Endothelial cell of umbilical vein (primary cell): ENCODE results near the gene AHRR. TPM values are rescaled to one million over a fixed set of nuclear protein-coding genes. Genes with fewer than 3 reads are reported as not detected.

Source experiments
- BruUV-seq: library from RNA; stranded (reverse); fragments of 400-500 nt; replicated peaks from 2 replicates; lab custom pipeline; 2021; lab: Mats Ljungman, UMichigan
- CTCF ChIA-PET: fragments of 300-600, 350-600 bp; sonication (Branson Sonifier 250); formaldehyde crosslinking; loops from one replicate; lab custom pipeline; 2021; ENCODE audit warnings: antibody characterized with exemption, inconsistent platforms; lab: Charles Lee
- POLR2A ChIA-PET: fragments of 300-600, 350-600 bp; sonication (Branson Sonifier 250); formaldehyde crosslinking; loops from one replicate; lab custom pipeline; 2021; ENCODE audit warnings: antibody characterized with exemption, inconsistent platforms; lab: Charles Lee
- DNase-seq: peaks from one replicate; pipeline ENCODE4 v3.0.0-alpha.2; 2011; ENCODE audit warnings: low read depth, low spot score
- FAIRE-seq: peaks from 2 replicates; lab custom pipeline; 2011; peaks lifted over from hg19 to GRCh38; lab: Jason Lieb, UNC
- H2AFZ ChIP-seq: 2 replicates; pipeline ENCODE4 v1.6.0; 2012; ENCODE audit warnings: low read depth, low read length, control low read depth, inconsistent platforms
- H3K27ac ChIP-seq: 2 replicates; pipeline ENCODE4 v1.5.1; 2011; ENCODE audit warnings: low read depth, mild to moderate bottlenecking, control low read depth, low read length, moderate library complexity; ENCODE audit not compliant: insufficient read depth
- H3K27me3 ChIP-seq, 2 experiments: 2 replicates each; pipeline versions ENCODE4 v1.6.0 to v1.6.1; 2011; ENCODE audit warnings: low read length in 2 of 2, mixed read lengths in 1 of 2; ENCODE audit not compliant: control insufficient read depth in 2 of 2, insufficient read depth in 2 of 2
- H3K36me3 ChIP-seq, 2 experiments: 2 replicates in 1 of 2; 3 replicates in 1 of 2; pipeline ENCODE4 v1.5.1; 2011; ENCODE audit warnings: low read length in 2 of 2, mild to moderate bottlenecking in 1 of 2, moderate library complexity in 1 of 2; ENCODE audit not compliant: control insufficient read depth in 2 of 2, insufficient read depth in 2 of 2; ENCODE audit errors: extremely low read depth in 1 of 2
- H3K4me1 ChIP-seq: 3 replicates; pipeline ENCODE4 v1.5.1; 2011; ENCODE audit warnings: mild to moderate bottlenecking, low read length; ENCODE audit not compliant: control insufficient read depth, insufficient read depth; ENCODE audit errors: extremely low read depth
- H3K4me2 ChIP-seq: 2 replicates; pipeline ENCODE4 v1.6.1; 2011; ENCODE audit warnings: low read length, control low read depth, mixed read lengths; ENCODE audit not compliant: insufficient read depth
- H3K4me3 ChIP-seq, 3 experiments: fragments of 200-600 bp in 1 of 3; sonication (generic), shearing (Covaris generic) in 1 of 3; replicated peaks in 1 of 3; 2 replicates each; pipeline ENCODE4 v1.5.1; 2011 to 2016; ENCODE audit warnings: control low read depth in 3 of 3, low read length in 3 of 3, mild to moderate bottlenecking in 2 of 3, inconsistent platforms in 1 of 3, low read depth in 1 of 3, moderate library complexity in 1 of 3; ENCODE audit not compliant: insufficient read depth in 1 of 3
- H3K79me2 ChIP-seq: 2 replicates; pipeline ENCODE4 v1.6.0; 2012; ENCODE audit warnings: low read length, inconsistent platforms; ENCODE audit not compliant: control insufficient read depth, insufficient read depth
- H3K9ac ChIP-seq: replicated peaks from 2 replicates; pipeline ENCODE3; 2011; ENCODE audit warnings: low read length, control low read depth; ENCODE audit not compliant: insufficient read depth; ENCODE audit errors: extremely low read depth
- H3K9me1 ChIP-seq: replicated peaks from 3 replicates; pipeline ENCODE4 v1.6.0; 2011; ENCODE audit warnings: mild to moderate bottlenecking, low read length; ENCODE audit not compliant: control insufficient read depth, insufficient read depth; ENCODE audit errors: extremely low read depth
- H3K9me3 ChIP-seq: replicated peaks from 2 replicates; pipeline ENCODE4 v1.5.1; 2012; ENCODE audit warnings: low read length, inconsistent platforms; ENCODE audit not compliant: control insufficient read depth, insufficient read depth
- H4K20me1 ChIP-seq: replicated peaks from 2 replicates; pipeline ENCODE3; 2011; ENCODE audit warnings: mild to moderate bottlenecking, low read length; ENCODE audit not compliant: control insufficient read depth, insufficient read depth; ENCODE audit errors: extremely low read depth
- GATA2 ChIP-seq: IDR thresholded peaks from 2 replicates; pipeline ENCODE4 v1.7.0; 2011; ENCODE audit warnings: low read depth, mild to moderate bottlenecking, moderate library complexity, mixed read lengths, low read length; ENCODE audit not compliant: insufficient read length, insufficient read depth
- JUN ChIP-seq: IDR thresholded peaks from 2 replicates; pipeline ENCODE4 v1.6.1; 2011; ENCODE audit warnings: borderline replicate concordance, low read depth; ENCODE audit not compliant: insufficient read length, insufficient read depth
- MAX ChIP-seq: IDR thresholded peaks from 2 replicates; pipeline ENCODE4 v1.6.1; 2011; ENCODE audit not compliant: insufficient read depth, insufficient read length
- MYC ChIP-seq: IDR thresholded peaks from one replicate; pipeline ENCODE4 v1.6.1; 2011; ENCODE audit warnings: mild to moderate bottlenecking, low read depth, low read length
- POLR2A ChIP-seq: IDR thresholded peaks from 2 replicates; pipeline ENCODE4 v1.6.1; 2012; ENCODE audit warnings: low read depth, mild to moderate bottlenecking, control low read depth, low read length
- POLR2AphosphoS5 ChIP-seq: IDR thresholded peaks from 2 replicates; pipeline ENCODE4 v1.6.1; 2012; ENCODE audit warnings: low read depth, mild to moderate bottlenecking, control low read depth, low read length, moderate library complexity; ENCODE audit not compliant: insufficient read depth
- dilution Hi-C: fragments of 300-500 bp; cut with MboI; formaldehyde crosslinking; loops from one replicate; pipeline ENCODE4 v1.15.0; 2019; ENCODE audit warnings: low sequenced_read_pairs; ENCODE audit not compliant: extremely low pct_ligation_motif_present
- intact Hi-C: fragments of 100-400 bp; cut with micrococcal nuclease; formaldehyde crosslinking; loops from one replicate; pipeline ENCODE4 v1.10.0; 2022
- polyA plus RNA-seq, 4 experiments: library from polyadenylated mRNA; depleted of rRNA in 3 of 4; stranded (reverse) in 3 of 4; unstranded in 1 of 4; fragments of >200 nt; gene quantifications; 2 replicates each; pipeline versions ENCODE4 v1.2.1 to v1.2.3, GENCODE V29; 2011 to 2012; ENCODE audit warnings: missing spikeins in 1 of 4
- total RNA-seq: library from RNA; stranded (reverse); gene quantifications from 2 replicates; pipeline ENCODE4 v1.2.3, GENCODE V29; 2021
- TF ChIP-seq, protein P1 (sequence below), 2 donors: IDR thresholded peaks; 1 replicate in 1 of 2; 2 replicates in 1 of 2; pipeline ENCODE4 v1.5.1; 2011; ENCODE audit warnings: low read length in 2 of 2, mild to moderate bottlenecking in 2 of 2, moderate library complexity in 2 of 2, control low read depth in 1 of 2, inconsistent platforms in 1 of 2, low read depth in 1 of 2; ENCODE audit not compliant: insufficient read depth in 1 of 2; ENCODE audit errors: extremely low read depth in 1 of 2

Gene AHRR
- total and polyA plus RNA-seq, 2 donors (not counting 3 experiments of a cell fraction or from before 2014, with no cell fraction given) = 3.1 to 7.3 TPM

GRCh38 chr5:421901-422300, 100.4 kb downstream of the AHRR start:
- Histone ChIP-seq H3K27ac (no peak overlapping the region), H3K4me1 (no peaks in the 10 kb centered on the region), H3K4me2 (no peak overlapping the region), H3K79me2 (no peaks in the 10 kb centered on the region), H3K9ac (no peak overlapping the region), H3K9me3 (no peaks in the 10 kb centered on the region), H3K9me1 (no peaks in the 10 kb centered on the region), H2AFZ (no peak overlapping the region), H3K27me3 (no peaks in the 10 kb centered on the region), H3K36me3 (no peaks in the 10 kb centered on the region), H4K20me1 (no peaks in the 10 kb centered on the region), H3K4me3 (no peak overlapping the region)
- dilution Hi-C loops (no loop called here), intact Hi-C loops (no loop called here)
- no TSS peak for BruUV-seq
- ChIA-PET POLR2A (no interaction called here), CTCF (no interaction called here)
- no peak for TF ChIP-seq POLR2A
- TF ChIP-seq, protein P1, sequence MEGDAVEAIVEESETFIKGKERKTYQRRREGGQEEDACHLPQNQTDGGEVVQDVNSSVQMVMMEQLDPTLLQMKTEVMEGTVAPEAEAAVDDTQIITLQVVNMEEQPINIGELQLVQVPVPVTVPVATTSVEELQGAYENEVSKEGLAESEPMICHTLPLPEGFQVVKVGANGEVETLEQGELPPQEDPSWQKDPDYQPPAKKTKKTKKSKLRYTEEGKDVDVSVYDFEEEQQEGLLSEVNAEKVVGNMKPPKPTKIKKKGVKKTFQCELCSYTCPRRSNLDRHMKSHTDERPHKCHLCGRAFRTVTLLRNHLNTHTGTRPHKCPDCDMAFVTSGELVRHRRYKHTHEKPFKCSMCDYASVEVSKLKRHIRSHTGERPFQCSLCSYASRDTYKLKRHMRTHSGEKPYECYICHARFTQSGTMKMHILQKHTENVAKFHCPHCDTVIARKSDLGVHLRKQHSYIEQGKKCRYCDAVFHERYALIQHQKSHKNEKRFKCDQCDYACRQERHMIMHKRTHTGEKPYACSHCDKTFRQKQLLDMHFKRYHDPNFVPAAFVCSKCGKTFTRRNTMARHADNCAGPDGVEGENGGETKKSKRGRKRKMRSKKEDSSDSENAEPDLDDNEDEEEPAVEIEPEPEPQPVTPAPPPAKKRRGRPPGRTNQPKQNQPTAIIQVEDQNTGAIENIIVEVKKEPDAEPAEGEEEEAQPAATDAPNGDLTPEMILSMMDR (IDR thresholded peaks at IDR 0.05; ENCODE audit: extremely low read depth in 1 of 2, insufficient read depth in 1 of 2, low read depth in 1 of 2, low read length in 2 of 2) = no peak
- TF ChIP-seq MYC = no peak
- no peak for TF ChIP-seq MAX
- FAIRE-seq (no peak), DNase-seq (no peak)

- no peak overlapping the region for H2AFZ ChIP-seq
- no peak overlapping the region for H3K9ac ChIP-seq
- ChIA-PET POLR2A (no interaction called here), CTCF (no interaction called here)
- H3K27me3 ChIP-seq = no peaks in the 10 kb centered on the region
- H3K36me3 ChIP-seq = no peaks in the 10 kb centered on the region
- H3K79me2 ChIP-seq = no peaks in the 10 kb centered on the region
- no peaks in the 10 kb centered on the region for H3K4me1 ChIP-seq
- no peak for TF ChIP-seq POLR2AphosphoS5
- TF ChIP-seq, protein P1 (IDR thresholded peaks at IDR 0.05; ENCODE audit: extremely low read depth in 1 of 2, insufficient read depth in 1 of 2, low read depth in 1 of 2, low read length in 2 of 2) = no peak
- TF ChIP-seq JUN = no peak
- no peak for TF ChIP-seq MYC
- TF ChIP-seq POLR2A = no peak
- TF ChIP-seq GATA2 = no peak
- no peak for TF ChIP-seq MAX
- no TSS peak for BruUV-seq
- no peaks in the 10 kb centered on the region for H3K9me1 ChIP-seq
- H3K4me2 ChIP-seq = no peak overlapping the region
- DNase-seq (no peak), FAIRE-seq (no peak)
- no peak overlapping the region for H3K4me3 ChIP-seq
- H4K20me1 ChIP-seq = no peaks in the 10 kb centered on the region
- no peak overlapping the region for H3K27ac ChIP-seq
- intact Hi-C loops = no loop called here
- no peaks in the 10 kb centered on the region for H3K9me3 ChIP-seq
- dilution Hi-C loops = no loop called here
Observed at GRCh38 chr5:422323-423232, 101.1 kb downstream of the AHRR start.
